ENCODE data around the gene DDX1. TPM values are rescaled to one million over a fixed set of nuclear protein-coding genes. Genes with fewer than 3 reads are reported as not detected.

DDX1 gene
- total RNA-seq, 3 donors from 2014 or later: 70.7 to 96.7 (median 72.4) TPM

- DNase-seq (no peak), ATAC-seq (no peak)
- TF ChIP-seq CTCF (IDR thresholded peaks at IDR 0.05): no peak
- intact Hi-C loops (cut with DNase I, micrococcal nuclease): no loop called here
- Histone ChIP-seq H3K4me3 (peak overlapping the region; percentile 79), H3K9me3 (no peaks in the 10 kb centered on the region), H3K4me1 (ENCODE audit: low read depth) (peaks cover 15% of the 10 kb centered on the region), H3K36me3 (ENCODE audit: low read depth) (no peaks in the 10 kb centered on the region)
Measured at GRCh38 chr2:15591373-15591691, 336 bp upstream of the DDX1 start.

- DNase-seq (no peak), ATAC-seq (no peak)
- no peak overlapping the region for H3K4me3 ChIP-seq
- TF ChIP-seq CTCF (IDR thresholded peaks at IDR 0.05): no peak
- H3K4me1 ChIP-seq (ENCODE audit: low read depth): peaks cover 15% of the 10 kb centered on the region
- no peaks in the 10 kb centered on the region for H3K9me3 ChIP-seq
- intact Hi-C loops (cut with DNase I, micrococcal nuclease): no loop called here
- no peaks in the 10 kb centered on the region for H3K36me3 ChIP-seq (ENCODE audit: low read depth)
Measured at GRCh38 chr2:15593327-15593705, 1.6 kb downstream of the DDX1 start.

- intact Hi-C loops (cut with DNase I, micrococcal nuclease): no loop called here
- Histone ChIP-seq H3K36me3 (ENCODE audit: low read depth) (peaks cover 2% of the 10 kb centered on the region), H3K4me1 (ENCODE audit: low read depth) (peaks cover 15% of the 10 kb centered on the region), H3K4me3 (no peak overlapping the region), H3K9me3 (no peaks in the 10 kb centered on the region)
- DNase-seq (no peak), ATAC-seq (no peak)
- TF ChIP-seq CTCF (IDR thresholded peaks at IDR 0.05): no peak
Measured at GRCh38 chr2:15594291-15595256, 2.9 kb downstream of the DDX1 start.

- peaks cover 10% of the 10 kb centered on the region for H3K36me3 ChIP-seq (ENCODE audit: low read depth)
- no peaks in the 10 kb centered on the region for H3K9me3 ChIP-seq
- no peak overlapping the region for H3K4me3 ChIP-seq
- intact Hi-C loops (cut with DNase I, micrococcal nuclease): no loop called here
- ATAC-seq (no peak), DNase-seq (no peak)
- no peak for TF ChIP-seq CTCF (IDR thresholded peaks at IDR 0.05)
- H3K4me1 ChIP-seq (ENCODE audit: low read depth): peaks cover 15% of the 10 kb centered on the region
Measured at GRCh38 chr2:15595342-15595905, 3.8 kb downstream of the DDX1 start.

- TF ChIP-seq CTCF (IDR thresholded peaks at IDR 0.05): no peak
- no peaks in the 10 kb centered on the region for H3K9me3 ChIP-seq
- H3K36me3 ChIP-seq (ENCODE audit: low read depth): peaks cover 11% of the 10 kb centered on the region
- intact Hi-C loops (cut with DNase I, micrococcal nuclease): no loop called here
- no peak overlapping the region for H3K4me3 ChIP-seq
- peaks cover 14% of the 10 kb centered on the region for H3K4me1 ChIP-seq (ENCODE audit: low read depth)
- ATAC-seq (no peak), DNase-seq (no peak)
Measured at GRCh38 chr2:15595936-15596335, 4.3 kb downstream of the DDX1 start.

All from mucosa of descending colon (tissue), 3 donors.